Measurements from ENCODE around the gene NEDD4.

- TF ChIP-seq CTCF (IDR thresholded peaks at IDR 0.05; ENCODE audit: insufficient read depth, low read depth, low read length) (no peak), EZH2 (IDR thresholded peaks at IDR 0.05; ENCODE audit: insufficient read depth, low read length) (no peak)
Observed at GRCh38 chr15:55937040-55937439, 56.4 kb downstream of the NEDD4 start.

Data from astrocyte (in vitro differentiated cells and primary cell).